ENCODE data around the gene PLEKHG4B. TPM values are rescaled to one million over a fixed set of nuclear protein-coding genes. Genes with fewer than 3 reads are reported as not detected.

Gene PLEKHG4B
- polyA plus RNA-seq, 1 experiment = 1.4 TPM

- DNase-seq (ENCODE audit: low read depth) = no peak
- Histone ChIP-seq H3K4me3 (ENCODE audit: low read depth, low read length) (no peak overlapping the region), H3K36me3 (ENCODE audit: control insufficient read depth, insufficient read depth, low read length) (no peaks in the 10 kb centered on the region), H3K27me3 (ENCODE audit: control insufficient read depth, insufficient read depth, low read length) (peaks cover 13% of the 10 kb centered on the region)
- ChIA-PET CTCF (no interaction called here), POLR2A (no interaction called here)
- no peak for TF ChIP-seq CTCF (IDR thresholded peaks at IDR 0.05; ENCODE audit: insufficient read depth, low read depth, low read length)
Measured at GRCh38 chr5:50724-51499, 41.1 kb upstream of the PLEKHG4B start.

- Histone ChIP-seq H3K4me3 (ENCODE audit: low read depth, low read length) (no peak overlapping the region), H3K27me3 (ENCODE audit: control insufficient read depth, insufficient read depth, low read length) (peaks cover 11% of the 10 kb centered on the region), H3K36me3 (ENCODE audit: control insufficient read depth, insufficient read depth, low read length) (no peaks in the 10 kb centered on the region)
- no peak for DNase-seq (ENCODE audit: low read depth)
- no peak for TF ChIP-seq CTCF (IDR thresholded peaks at IDR 0.05; ENCODE audit: insufficient read depth, low read depth, low read length)
- CTCF ChIA-PET = no interaction called here
- POLR2A ChIA-PET = no interaction called here
Measured at GRCh38 chr5:51500-51823, 40.5 kb upstream of the PLEKHG4B start.

GRCh38 chr5:53381-54174 lies 38.4 kb upstream of the PLEKHG4B start:
- Histone ChIP-seq H3K36me3 (ENCODE audit: control insufficient read depth, insufficient read depth, low read length) (no peaks in the 10 kb centered on the region), H3K4me3 (ENCODE audit: low read depth, low read length) (peak overlapping the region; percentile 49), H3K27me3 (ENCODE audit: control insufficient read depth, insufficient read depth, low read length) (peaks cover 9% of the 10 kb centered on the region)
- CTCF ChIA-PET = no interaction called here
- POLR2A ChIA-PET = no interaction called here
- TF ChIP-seq CTCF (IDR thresholded peaks at IDR 0.05; ENCODE audit: insufficient read depth, low read depth, low read length) = peak; percentile 39; the same call in 1 of the 2 replicates
- no peak for DNase-seq (ENCODE audit: low read depth)

GRCh38 chr5:54175-54730 lies 37.7 kb upstream of the PLEKHG4B start:
- no peak for TF ChIP-seq CTCF (IDR thresholded peaks at IDR 0.05; ENCODE audit: insufficient read depth, low read depth, low read length)
- ChIA-PET CTCF (no interaction called here), POLR2A (no interaction called here)
- Histone ChIP-seq H3K4me3 (ENCODE audit: low read depth, low read length) (peak overlapping the region; percentile 49), H3K27me3 (ENCODE audit: control insufficient read depth, insufficient read depth, low read length) (peaks cover 9% of the 10 kb centered on the region), H3K36me3 (ENCODE audit: control insufficient read depth, insufficient read depth, low read length) (no peaks in the 10 kb centered on the region)
- DNase-seq (ENCODE audit: low read depth) = no peak

GRCh38 chr5:54876-55569 lies 36.9 kb upstream of the PLEKHG4B start:
- DNase-seq (ENCODE audit: low read depth) = no peak
- CTCF ChIA-PET = no interaction called here
- H3K27me3 ChIP-seq (ENCODE audit: control insufficient read depth, insufficient read depth, low read length) = peaks cover 9% of the 10 kb centered on the region
- no peak overlapping the region for H3K4me3 ChIP-seq (ENCODE audit: low read depth, low read length)
- no peaks in the 10 kb centered on the region for H3K36me3 ChIP-seq (ENCODE audit: control insufficient read depth, insufficient read depth, low read length)
- no peak for TF ChIP-seq CTCF (IDR thresholded peaks at IDR 0.05; ENCODE audit: insufficient read depth, low read depth, low read length)
- POLR2A ChIA-PET = no interaction called here
